Peyer's patch (tissue), 4 donors: ENCODE measurements around the gene CTTNBP2NL.

Experiments used
- POLR2A ChIP-seq, 2 donors: fragments of 450-650 bp; IDR thresholded peaks; one replicate each; pipeline ENCODE4 v1.5.1; 2017; ENCODE audit warnings: antibody characterized with exemption in 2 of 2, mild to moderate bottlenecking in 2 of 2, moderate library complexity in 2 of 2
- TF ChIP-seq, protein P1 (sequence below), 6 experiments: fragments of 450-650 bp in 4 of 6; fragments of 200-600 bp in 2 of 6; sonication (generic) in 1 of 6; IDR thresholded peaks; one replicate each; pipeline ENCODE4 v1.5.1; 2017 to 2019; ENCODE audit warnings: antibody characterized with exemption in 6 of 6, mild to moderate bottlenecking in 3 of 6, moderate library complexity in 1 of 6

DNA sequence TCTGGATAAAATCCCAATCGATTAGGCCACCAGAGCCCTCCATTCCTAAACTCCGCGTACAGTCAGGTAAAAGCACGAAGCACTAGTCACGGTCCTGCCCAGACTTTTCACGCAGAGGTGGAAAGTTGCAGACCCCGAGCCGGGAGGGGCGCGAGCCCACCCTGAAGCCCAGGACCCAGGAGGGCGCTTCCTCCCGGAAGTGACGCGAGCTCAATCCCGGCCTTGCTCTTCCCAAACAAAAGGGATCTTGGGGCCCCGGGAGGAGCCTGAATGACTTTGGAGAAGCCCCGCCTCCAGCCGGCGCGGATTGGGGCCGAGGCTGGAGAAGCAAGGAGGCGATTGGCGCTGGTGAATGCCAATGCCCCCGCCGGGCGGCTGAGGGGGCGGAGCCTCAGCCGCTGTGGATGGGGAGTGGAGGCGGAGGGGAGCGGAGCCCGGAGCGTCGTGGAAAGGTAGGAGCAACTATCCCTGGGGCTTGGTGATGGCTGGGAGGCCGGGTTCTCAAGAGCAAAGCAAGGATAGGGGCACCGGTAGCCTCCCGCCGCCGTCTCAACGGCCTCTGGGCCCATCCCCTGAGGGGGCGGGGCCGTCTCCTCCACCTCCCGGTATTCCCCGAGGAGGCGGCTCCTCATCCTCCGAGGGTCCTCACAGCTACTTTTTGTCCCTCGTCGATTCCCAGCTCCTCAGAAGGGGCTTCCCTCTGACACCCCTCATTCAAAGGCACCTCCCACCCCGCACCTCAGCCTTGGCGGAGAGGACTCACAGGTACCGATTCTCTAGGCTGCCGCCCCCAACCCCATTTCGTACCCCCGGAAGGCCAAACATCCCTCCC is at the start of gene CTTNBP2NL:
- TF ChIP-seq, protein P1, sequence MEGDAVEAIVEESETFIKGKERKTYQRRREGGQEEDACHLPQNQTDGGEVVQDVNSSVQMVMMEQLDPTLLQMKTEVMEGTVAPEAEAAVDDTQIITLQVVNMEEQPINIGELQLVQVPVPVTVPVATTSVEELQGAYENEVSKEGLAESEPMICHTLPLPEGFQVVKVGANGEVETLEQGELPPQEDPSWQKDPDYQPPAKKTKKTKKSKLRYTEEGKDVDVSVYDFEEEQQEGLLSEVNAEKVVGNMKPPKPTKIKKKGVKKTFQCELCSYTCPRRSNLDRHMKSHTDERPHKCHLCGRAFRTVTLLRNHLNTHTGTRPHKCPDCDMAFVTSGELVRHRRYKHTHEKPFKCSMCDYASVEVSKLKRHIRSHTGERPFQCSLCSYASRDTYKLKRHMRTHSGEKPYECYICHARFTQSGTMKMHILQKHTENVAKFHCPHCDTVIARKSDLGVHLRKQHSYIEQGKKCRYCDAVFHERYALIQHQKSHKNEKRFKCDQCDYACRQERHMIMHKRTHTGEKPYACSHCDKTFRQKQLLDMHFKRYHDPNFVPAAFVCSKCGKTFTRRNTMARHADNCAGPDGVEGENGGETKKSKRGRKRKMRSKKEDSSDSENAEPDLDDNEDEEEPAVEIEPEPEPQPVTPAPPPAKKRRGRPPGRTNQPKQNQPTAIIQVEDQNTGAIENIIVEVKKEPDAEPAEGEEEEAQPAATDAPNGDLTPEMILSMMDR (IDR thresholded peaks at IDR 0.05) = no peak
- TF ChIP-seq POLR2A (IDR thresholded peaks at IDR 0.05) = peak in 1 of 2 donors; percentile 75
